K562 (cell line): ENCODE measurements around the gene PGPEP1. TPM values are rescaled to one million over a fixed set of nuclear protein-coding genes. Genes with fewer than 3 reads are reported as not detected.
A peak's percentile ranks its signal among the peaks of the same experiment; 100 is the strongest.

Experiments
- ATAC-seq: fragments of 200-7000 bp; cut with Tn5 transposase; 3 replicates; pipeline ENCODE4 v1.9.1; 2020; ENCODE audit warnings: moderate library complexity
- BruUV-seq: library from RNA; stranded (reverse); fragments of 400-500 nt; replicated peaks from 2 replicates; lab custom pipeline; 2021; lab: Mats Ljungman, UMichigan
- CTCF ChIA-PET: fragments of 300-600 bp; formaldehyde crosslinking; extraction: SDS; loops from one replicate; lab custom pipeline; 2021; ENCODE audit warnings: low intra/inter-chr PET ratio; lab: Yijun Ruan, JAX
- POLR2A ChIA-PET: fragments of 300-600, 350-650 bp; sonication (Branson Sonifier 250); formaldehyde crosslinking; extraction: SDS; loops from one replicate; lab custom pipeline; 2021; ENCODE audit warnings: antibody characterized with exemption, inconsistent platforms; lab: Yijun Ruan, JAX
- DNase-seq, 4 experiments: peaks; one replicate each; pipeline versions ENCODE4 v3.0.0 to v3.0.0-alpha.2; 2011 to 2018; ENCODE audit warnings: low spot score in 3 of 4, mixed read lengths in 3 of 4; ENCODE audit errors: extremely low read depth in 1 of 4
- FAIRE-seq: peaks from 2 replicates; lab custom pipeline; 2011; peaks lifted over from hg19 to GRCh38; lab: Jason Lieb, UNC
- H2AFZ ChIP-seq: 2 replicates; pipeline ENCODE4 v1.6.0; 2011; ENCODE audit warnings: low read depth, low read length, control low read depth, inconsistent platforms
- H3K27ac ChIP-seq: fragments of 200-600 bp; 3 replicates; pipeline ENCODE4 v1.8.0; 2011; ENCODE audit warnings: low read depth, mild to moderate bottlenecking, control low read depth, inconsistent platforms, low read length, moderate library complexity, mixed read lengths; ENCODE audit errors: extremely low read depth
- H3K27me3 ChIP-seq, 2 experiments: fragments of 300-600 bp in 1 of 2; 2 replicates in 1 of 2; 3 replicates in 1 of 2; pipeline versions ENCODE4 v1.6.0 to v1.8.0; 2011; ENCODE audit warnings: inconsistent platforms in 2 of 2, low read length in 2 of 2, mild to moderate bottlenecking in 1 of 2, mixed read lengths in 1 of 2, moderate library complexity in 1 of 2; ENCODE audit not compliant: control insufficient read depth in 2 of 2, insufficient read depth in 2 of 2
- H3K36me3 ChIP-seq: fragments of 300-600 bp; 3 replicates; pipeline ENCODE4 v1.8.0; 2011; ENCODE audit warnings: mild to moderate bottlenecking, low read length, inconsistent platforms; ENCODE audit not compliant: control insufficient read depth, insufficient read depth
- H3K4me1 ChIP-seq, 2 experiments: fragments of 200-600 bp in 1 of 2; replicated peaks in 1 of 2; 2 replicates in 1 of 2; 3 replicates in 1 of 2; pipeline versions ENCODE4 v1.5.1 to v1.8.0; 2011; ENCODE audit warnings: inconsistent platforms in 2 of 2, low read length in 2 of 2, mild to moderate bottlenecking in 1 of 2, mixed read lengths in 1 of 2, moderate library complexity in 1 of 2; ENCODE audit not compliant: control insufficient read depth in 2 of 2, insufficient read depth in 2 of 2
- H3K4me2 ChIP-seq: 2 replicates; pipeline ENCODE4 v1.6.1; 2011; ENCODE audit warnings: low read length, control low read depth, inconsistent platforms, mixed read lengths; ENCODE audit not compliant: insufficient read depth
- H3K4me3 ChIP-seq: fragments of 200-600 bp; sonication (generic), shearing (Covaris generic); 2 replicates; pipeline ENCODE4 v1.5.1; 2016; ENCODE audit warnings: control low read depth, inconsistent platforms
- H3K79me2 ChIP-seq: fragments of 200-600 bp; 3 replicates; pipeline ENCODE4 v1.8.0; 2011; ENCODE audit warnings: low read length, inconsistent platforms; ENCODE audit not compliant: control insufficient read depth, insufficient read depth
- H3K9ac ChIP-seq, 2 experiments: 2 replicates each; pipeline versions ENCODE4 v1.6.0 to v1.6.1; 2011; ENCODE audit warnings: low read depth in 2 of 2, low read length in 2 of 2, control low read depth in 1 of 2, inconsistent platforms in 1 of 2, mild to moderate bottlenecking in 1 of 2, mixed read lengths in 1 of 2; ENCODE audit not compliant: insufficient read depth in 1 of 2
- H3K9me1 ChIP-seq: one replicate; pipeline ENCODE4 v1.6.0; 2011; ENCODE audit warnings: inconsistent platforms, mild to moderate bottlenecking, low read length, moderate library complexity; ENCODE audit not compliant: control insufficient read depth, insufficient read depth
- H3K9me3 ChIP-seq: replicated peaks from 2 replicates; pipeline ENCODE4 v1.5.1; 2011; ENCODE audit warnings: low read depth, low read length, inconsistent platforms; ENCODE audit not compliant: control insufficient read depth, insufficient read depth
- H4K20me1 ChIP-seq: replicated peaks from 2 replicates; pipeline ENCODE4 v1.6.1; 2011; ENCODE audit warnings: low read length, inconsistent platforms, mixed read lengths; ENCODE audit not compliant: control insufficient read depth, insufficient read depth
- ETS1 ChIP-seq: conservative IDR thresholded peaks from 2 replicates; pipeline ENCODE4 v1.6.1; 2011; ENCODE audit warnings: low read depth, mild to moderate bottlenecking, low read length; ENCODE audit not compliant: control insufficient read depth
- HMG20A ChIP-seq: fragments of 450-650 bp; formaldehyde crosslinking; conservative IDR thresholded peaks from 2 replicates; pipeline ENCODE4 v1.4.0; 2020; ENCODE audit warnings: mild to moderate bottlenecking, mixed read lengths
- POLR2A ChIP-seq: fragments of 450-650 bp; conservative IDR thresholded peaks from 2 replicates; pipeline ENCODE4 v1.6.1; 2016
- SIN3A ChIP-seq, 2 experiments: fragments of 150-350 bp in 1 of 2; IDR thresholded peaks; 2 replicates each; pipeline ENCODE4 v1.6.1; 2011 to 2016; ENCODE audit warnings: borderline replicate concordance in 2 of 2, low read depth in 2 of 2, low read length in 2 of 2, mild to moderate bottlenecking in 2 of 2, moderate library complexity in 2 of 2; ENCODE audit not compliant: control insufficient read depth in 1 of 2
- SMARCE1 ChIP-seq: fragments of 450-650 bp; IDR thresholded peaks from 2 replicates; pipeline ENCODE4 v1.7.1; 2016; ENCODE audit warnings: mild to moderate bottlenecking
- TRIM24 ChIP-seq, 2 experiments: fragments of 450-650 bp; IDR thresholded peaks; 2 replicates each; pipeline ENCODE4 v1.6.1; 2016
- TSHZ1 ChIP-seq: fragments of 250-450 bp; sonication (Bioruptor Pico); IDR thresholded peaks from 2 replicates; pipeline ENCODE4 v1.4.0; 2020; ENCODE audit warnings: mild to moderate bottlenecking, moderate library complexity
- U2AF1 ChIP-seq: fragments of 200-400 bp; formaldehyde crosslinking; optimal IDR thresholded peaks from 2 replicates; pipeline ENCODE3; 2017; ENCODE audit warnings: mild to moderate bottlenecking, low read depth, low read length, moderate library complexity
- VEZF1 ChIP-seq: fragments of 200-800 bp; sonication (Bioruptor generic); IDR thresholded peaks from 2 replicates; pipeline ENCODE4 v1.6.1; 2017; ENCODE audit warnings: missing genetic modification characterization, missing compliant biosample characterization
- YY1 ChIP-seq, 3 experiments: IDR thresholded peaks; 2 replicates each; pipeline ENCODE4 v1.6.1; 2011; ENCODE audit warnings: low read length in 2 of 3, mild to moderate bottlenecking in 2 of 3, moderate library complexity in 2 of 3, borderline replicate concordance in 1 of 3, control low read depth in 1 of 3, low read depth in 1 of 3; ENCODE audit not compliant: insufficient read depth in 3 of 3, insufficient replicate concordance in 2 of 3, control insufficient read depth in 1 of 3, insufficient read length in 1 of 3; ENCODE audit errors: extremely low read depth in 1 of 3
- ZC3H4 ChIP-seq: sonication (generic); formaldehyde crosslinking; IDR thresholded peaks from 2 replicates; pipeline ENCODE4 v1.9.0; 2021; ENCODE audit warnings: missing genetic modification reagents, borderline replicate concordance
- ZFX ChIP-seq: sonication (generic); formaldehyde crosslinking; IDR thresholded peaks from 2 replicates; pipeline ENCODE4 v1.8.0; 2022; ENCODE audit warnings: mild to moderate bottlenecking, missing genetic modification reagents, moderate library complexity
- WGBS: fragments of 100-300 bp; shearing (Covaris generic); methylation state at CpG from one replicate; pipeline ENCODE4 v1.1.6; 2016; ENCODE audit warnings: low coverage, mixed read lengths; ENCODE audit not compliant: insufficient coverage; ENCODE audit errors: missing lambda C conversion rate; 5-methylcytosine and 5-hydroxymethylcytosine counted together
- in situ Hi-C: fragments of 300-500 bp; cut with MboI; formaldehyde crosslinking; loops from 4 replicates; pipeline ENCODE4 v1.15.0; 2018; ENCODE audit warnings: inconsistent platforms, mixed read lengths
- intact Hi-C: fragments of 100-400 bp; cut with micrococcal nuclease; formaldehyde crosslinking; loops from 2 replicates; pipeline ENCODE4 v1.14.2; 2022
- polyA plus RNA-seq, 8 experiments: library from polyadenylated mRNA; depleted of rRNA in 4 of 8; stranded (reverse) in 5 of 8; unstranded in 3 of 8; fragments of >200 nt; fragmentation: Nextera tagmentation in 2 of 8; fragmentation: Illumina TruSeq in 1 of 8; extraction: Ambion mirVana in 2 of 8; extraction: Trizol in 1 of 8; gene quantifications; 2 replicates each; pipeline versions ENCODE4 v1.2.1 to v1.2.3, GENCODE V29; 2011 to 2014; ENCODE audit warnings: inconsistent platforms in 1 of 8, missing spikeins in 1 of 8
- total RNA-seq, 7 experiments: library from RNA; depleted of rRNA in 6 of 7; stranded (reverse); fragments of >200 nt in 6 of 7; fragmentation: Illumina TruSeq in 2 of 7; extraction: Trizol in 2 of 7; gene quantifications; 2 replicates each; pipeline versions ENCODE4 v1.2.1 to v1.2.3, GENCODE V29; 2011 to 2021; ENCODE audit warnings: low replicate concordance in 1 of 7

The PGPEP1 gene
- total and polyA plus RNA-seq, 9 of the 15 experiments (the other 6 are each of a cell fraction or from before 2014, with no cell fraction given), result 10.0 to 69.6 (median 33.5) TPM

DNA sequence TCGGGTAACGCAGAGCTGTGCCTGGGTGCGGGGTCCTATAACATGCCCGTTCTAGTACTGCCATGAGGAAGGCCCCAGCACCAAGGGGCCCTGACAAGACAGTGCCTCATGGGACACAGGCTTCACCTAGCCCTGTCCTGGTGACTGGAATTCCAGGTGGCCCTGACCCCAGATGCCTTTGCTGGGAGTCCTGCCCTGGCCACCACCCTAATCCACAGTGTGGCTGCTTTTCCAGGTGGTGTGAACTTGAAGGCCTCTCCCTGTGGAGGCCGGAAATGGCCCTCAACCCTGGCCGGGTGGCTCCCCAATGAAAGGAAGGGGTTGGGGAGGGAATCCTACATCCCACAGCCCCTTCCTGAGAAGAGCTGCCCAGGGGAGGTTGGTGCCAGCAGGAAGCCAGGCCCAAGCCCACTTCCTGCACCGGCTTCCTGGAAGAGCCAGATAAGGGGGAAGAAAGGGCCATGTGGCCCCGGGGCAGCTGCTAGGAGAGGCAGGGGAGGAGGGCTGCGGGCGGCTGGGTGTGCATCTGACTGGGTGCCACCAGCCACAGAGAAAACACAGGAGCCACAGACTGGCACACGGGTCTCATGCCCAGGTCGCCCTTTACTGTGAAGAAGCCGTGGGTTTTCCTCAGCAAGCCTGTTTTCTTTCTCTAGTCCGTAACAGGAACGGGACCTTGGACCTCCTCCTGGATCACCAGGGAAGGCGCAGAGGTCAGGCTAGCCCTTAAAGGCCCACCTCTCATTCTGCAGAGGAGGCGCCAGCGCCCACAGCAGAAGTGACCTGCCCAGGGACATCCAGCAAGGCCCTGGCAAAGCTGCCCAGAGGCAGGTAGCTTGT is 22.2 kb upstream of the PGPEP1 start:
- ATAC-seq (peak; percentile 15), FAIRE-seq (no peak), DNase-seq (peak; percentile 45 to 80 (median 62))
- H3K4me3 ChIP-seq, result peak overlapping the region; percentile 7; the same call in 1 of the 2 replicates
- WGBS, result 20% methylated on average over 16 of the region's 18 CpGs
- no peak overlapping the region for H2AFZ ChIP-seq
- intact Hi-C loops, result loop anchor here (1.0 kb wide), 1 partner anchor 27 kb away; no protein-coding TSS in a partner anchor
- H3K4me2 ChIP-seq, result peak overlapping the region; percentile 71
- CTCF ChIA-PET, result no interaction called here
- H3K4me1 ChIP-seq, result peaks cover 33 to 45% of the 10 kb centered on the region in 2 experiments
- H3K9ac ChIP-seq, result peak overlapping the region; percentile 71 to 92
- no peaks in the 10 kb centered on the region for H3K9me3 ChIP-seq
- POLR2A ChIA-PET, result interaction anchor here (0.7 to 4.2 kb wide), 5 partner anchors 11 to 68 kb away, joined by 3 to 43 read pairs (median 6); partner anchors contain the start of genes GDF15 and JUND
- in situ Hi-C loops, result no loop called here
- no peaks in the 10 kb centered on the region for H3K27me3 ChIP-seq
- H3K9me1 ChIP-seq, result no peaks in the 10 kb centered on the region
- peaks cover 72% of the 10 kb centered on the region for H3K36me3 ChIP-seq
- H3K79me2 ChIP-seq, result peaks cover 88% of the 10 kb centered on the region
- peak overlapping the region; percentile 85 for H3K27ac ChIP-seq
- no peaks in the 10 kb centered on the region for H4K20me1 ChIP-seq
- no TSS peak for BruUV-seq
- peak; percentile 64 for TF ChIP-seq SMARCE1
- peak; percentile 64 for TF ChIP-seq VEZF1 (CRISPR knock-in tag)
- no peak for TF ChIP-seq YY1 (IDR thresholded peaks at IDR 0.05; ENCODE audit: borderline replicate concordance in 1 of 3, control insufficient read depth in 1 of 3, extremely low read depth in 1 of 3, insufficient read depth in 3 of 3, insufficient read length in 1 of 3, insufficient replicate concordance in 2 of 3, low read depth in 1 of 3, low read length in 2 of 3)
- TF ChIP-seq POLR2A, result no peak; the same call in 1 of the 2 replicates
- peak; percentile 65; the same call in 1 of the 2 replicates for TF ChIP-seq ETS1
- TF ChIP-seq SIN3A (IDR thresholded peaks at IDR 0.05; ENCODE audit: borderline replicate concordance in 2 of 2, control insufficient read depth in 1 of 2, low read depth in 2 of 2, low read length in 2 of 2), result peak in 1 of 2 experiments; percentile 57; a peak in 1 of 4 replicates
- peak; percentile 21 to 34; a peak in 1 of 4 replicates for TF ChIP-seq TRIM24 (IDR thresholded peaks at IDR 0.05)
- no peak for TF ChIP-seq TSHZ1 (CRISPR knock-in tag)
- TF ChIP-seq ZFX (CRISPR knock-in tag), result peak; percentile 48
- no peak for TF ChIP-seq U2AF1
- TF ChIP-seq HMG20A (CRISPR knock-in tag), result no peak
- no peak for TF ChIP-seq ZC3H4 (CRISPR knock-in tag)
